Duodenal mucosa (tissue), 2 donors: Measurements from ENCODE around the gene CEPT1.
A peak's percentile ranks its signal among the peaks of the same experiment; 100 is the strongest.

ENCODE experiments used
- H3K27ac ChIP-seq: one replicate; pipeline ENCODE4 v1.7.0; 2013; ENCODE audit warnings: low read depth, low read length
- H3K27me3 ChIP-seq, 2 donors: one replicate each; pipeline ENCODE4 v1.7.0; 2013; ENCODE audit warnings: low read length in 2 of 2, control low read depth in 1 of 2; ENCODE audit not compliant: insufficient read depth in 2 of 2, control insufficient read depth in 1 of 2
- H3K36me3 ChIP-seq, 2 donors: one replicate each; pipeline ENCODE4 v1.7.0; 2013; ENCODE audit warnings: low read length in 2 of 2, control low read depth in 1 of 2; ENCODE audit not compliant: insufficient read depth in 2 of 2, control insufficient read depth in 1 of 2
- H3K4me1 ChIP-seq, 2 donors: one replicate each; pipeline ENCODE4 v1.7.0; 2013; ENCODE audit warnings: low read length in 2 of 2, control low read depth in 1 of 2; ENCODE audit not compliant: insufficient read depth in 2 of 2, control insufficient read depth in 1 of 2
- H3K4me3 ChIP-seq, 2 donors: one replicate each; pipeline ENCODE4 v1.7.0; 2013; ENCODE audit warnings: low read length in 2 of 2, low read depth in 1 of 2
- H3K9ac ChIP-seq, 2 donors: one replicate each; pipeline ENCODE4 v1.7.0; 2013; ENCODE audit warnings: low read length in 2 of 2, low read depth in 1 of 2
- H3K9me3 ChIP-seq, 2 donors: one replicate each; pipeline ENCODE4 v1.7.0; 2013; ENCODE audit warnings: low read length in 2 of 2, control low read depth in 1 of 2; ENCODE audit not compliant: control insufficient read depth in 1 of 2

CEPT1 gene

DNA sequence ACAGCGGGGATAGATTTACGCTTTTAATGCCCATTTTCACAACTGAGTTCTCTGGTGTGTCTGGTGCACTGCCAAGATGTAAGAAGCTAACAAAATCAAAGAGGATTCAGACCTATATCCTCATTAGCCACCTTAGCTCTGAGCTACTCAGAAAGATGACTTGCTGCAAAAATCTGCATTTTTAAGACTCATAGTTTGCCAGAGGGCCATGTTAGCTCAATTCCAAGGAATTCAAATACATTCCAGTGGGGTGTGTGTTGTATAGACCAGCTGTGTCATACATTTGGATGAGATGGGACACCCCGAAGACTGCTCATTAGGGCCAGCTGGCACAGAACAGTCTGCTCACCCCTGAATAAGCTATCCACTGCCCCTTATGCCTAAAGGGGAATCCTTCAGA is 51.5 kb downstream of the CEPT1 start:
- peaks cover 56 to 57% of the 10 kb centered on the region in 2 donors for H3K4me1 ChIP-seq
- H3K36me3 ChIP-seq, result peaks cover 60 to 79% of the 10 kb centered on the region in 2 donors
- H3K27ac ChIP-seq, result no peak overlapping the region
- H3K9me3 ChIP-seq, result no peaks in the 10 kb centered on the region
- no peak overlapping the region for H3K4me3 ChIP-seq
- no peaks in the 10 kb centered on the region for H3K27me3 ChIP-seq
- H3K9ac ChIP-seq, result no peak overlapping the region

DNA sequence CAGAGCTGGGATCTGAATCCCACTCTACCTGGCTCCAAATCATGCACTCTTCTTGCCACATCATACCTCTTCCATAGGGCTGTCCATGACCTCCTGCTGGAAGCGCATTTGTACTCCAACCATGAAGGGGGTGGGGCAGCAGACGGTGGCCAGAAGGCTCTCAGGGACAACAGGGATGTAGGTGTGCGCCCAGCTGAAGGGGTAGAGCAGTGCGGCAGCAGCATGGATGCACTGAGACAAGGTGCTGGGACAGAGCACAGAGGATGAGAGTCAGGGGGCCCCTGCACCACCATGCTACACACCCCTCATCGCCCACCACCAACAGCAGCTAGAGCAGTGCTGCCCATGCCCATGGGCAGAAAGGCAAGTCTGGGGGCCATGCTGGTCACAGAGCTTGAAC is 52.1 kb downstream of the CEPT1 start:
- Histone ChIP-seq H3K4me3 (no peak overlapping the region), H3K27ac (no peak overlapping the region), H3K4me1 (peaks cover 57 to 59% of the 10 kb centered on the region in 2 donors), H3K36me3 (peaks cover 59 to 79% of the 10 kb centered on the region in 2 donors), H3K27me3 (no peaks in the 10 kb centered on the region), H3K9me3 (no peaks in the 10 kb centered on the region), H3K9ac (no peak overlapping the region)

DNA sequence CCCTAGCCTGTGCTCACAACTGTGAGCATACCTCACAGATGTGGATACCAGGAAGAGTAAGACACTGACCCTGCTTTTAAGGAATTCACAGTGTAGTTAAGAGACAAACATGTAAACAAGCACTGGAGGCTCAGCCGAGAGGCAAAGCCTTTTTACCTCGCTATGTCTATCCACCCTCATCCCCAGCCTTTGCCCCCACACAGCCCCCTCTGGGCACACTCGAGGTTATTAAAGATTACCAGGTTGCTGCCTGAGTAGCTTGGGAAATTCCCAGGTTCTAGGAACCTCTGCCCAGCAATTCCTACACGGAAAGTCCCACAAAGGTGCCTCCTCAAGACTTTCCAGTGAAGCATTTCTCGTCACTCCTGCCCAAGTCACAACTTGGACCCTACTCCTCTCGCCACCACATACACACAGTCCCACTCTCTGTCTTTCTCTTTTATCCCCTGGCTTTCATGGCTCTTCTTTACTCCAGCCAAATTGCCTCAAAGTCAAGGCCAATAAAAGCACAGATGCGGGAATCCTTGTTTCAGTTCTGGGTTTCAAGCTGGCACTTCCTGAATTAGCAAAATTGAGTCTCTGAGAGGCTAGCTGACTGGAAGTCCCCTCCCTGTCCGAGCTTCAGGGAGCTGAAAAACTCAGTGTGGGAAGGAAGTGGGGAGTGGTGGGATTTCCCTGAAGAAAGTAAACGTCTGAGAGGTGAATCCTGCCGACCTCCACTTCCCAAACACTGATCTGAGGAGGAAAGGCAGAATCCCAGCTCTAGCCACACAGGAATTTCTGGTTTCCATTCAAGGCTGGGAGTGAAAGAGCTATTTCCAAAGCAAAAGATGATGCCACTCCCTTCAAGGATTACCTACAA is 52.9 kb downstream of the CEPT1 start:
- Histone ChIP-seq H3K4me3 (no peak overlapping the region), H3K27ac (peak overlapping the region; percentile 2), H3K9ac (peak overlapping the region in 1 of 2 donors; percentile 14), H3K27me3 (no peaks in the 10 kb centered on the region), H3K4me1 (peaks cover 57 to 65% of the 10 kb centered on the region in 2 donors), H3K9me3 (no peaks in the 10 kb centered on the region), H3K36me3 (peaks cover 59 to 79% of the 10 kb centered on the region in 2 donors)

- H3K36me3 ChIP-seq, result peaks cover 57 to 79% of the 10 kb centered on the region in 2 donors
- H3K27ac ChIP-seq, result no peak overlapping the region
- peaks cover 57 to 65% of the 10 kb centered on the region in 2 donors for H3K4me1 ChIP-seq
- no peaks in the 10 kb centered on the region for H3K27me3 ChIP-seq
- no peak overlapping the region for H3K4me3 ChIP-seq
- no peaks in the 10 kb centered on the region for H3K9me3 ChIP-seq
- peak overlapping the region; percentile 8 to 14 for H3K9ac ChIP-seq
These were observed 53.9 kb downstream of the CEPT1 start for GRCh38 chr1:111193712-111194480.

- Histone ChIP-seq H3K36me3 (peaks cover 56 to 79% of the 10 kb centered on the region in 2 donors), H3K4me3 (no peak overlapping the region), H3K27ac (no peak overlapping the region), H3K27me3 (no peaks in the 10 kb centered on the region), H3K4me1 (peaks cover 62 to 71% of the 10 kb centered on the region in 2 donors), H3K9ac (no peak overlapping the region), H3K9me3 (no peaks in the 10 kb centered on the region)
These were observed 55.1 kb downstream of the CEPT1 start for GRCh38 chr1:111195002-111195684.

- Histone ChIP-seq H3K27ac (no peak overlapping the region), H3K4me1 (peaks cover 62 to 73% of the 10 kb centered on the region in 2 donors)
These were observed 56.2 kb downstream of the CEPT1 start for GRCh38 chr1:111196213-111196612.

GRCh38 chr1:111197598-111198284 is 57.7 kb downstream of the CEPT1 start:
- peaks cover 50 to 67% of the 10 kb centered on the region in 2 donors for H3K36me3 ChIP-seq
- H3K4me1 ChIP-seq, result peaks cover 62 to 75% of the 10 kb centered on the region in 2 donors
- H3K9me3 ChIP-seq, result no peaks in the 10 kb centered on the region
- H3K9ac ChIP-seq, result peak overlapping the region in 1 of 2 donors; percentile 16
- no peak overlapping the region for H3K27ac ChIP-seq
- no peaks in the 10 kb centered on the region for H3K27me3 ChIP-seq
- H3K4me3 ChIP-seq, result peak overlapping the region; percentile 56 to 59

More at GRCh38 chr1:111196213-111196612, 56.2 kb downstream of the CEPT1 start:
- Histone ChIP-seq H3K9ac (no peak overlapping the region), H3K9me3 (no peaks in the 10 kb centered on the region), H3K4me3 (peak overlapping the region in 1 of 2 donors; percentile 4), H3K36me3 (peaks cover 56 to 76% of the 10 kb centered on the region in 2 donors), H3K27me3 (no peaks in the 10 kb centered on the region)

DNA sequence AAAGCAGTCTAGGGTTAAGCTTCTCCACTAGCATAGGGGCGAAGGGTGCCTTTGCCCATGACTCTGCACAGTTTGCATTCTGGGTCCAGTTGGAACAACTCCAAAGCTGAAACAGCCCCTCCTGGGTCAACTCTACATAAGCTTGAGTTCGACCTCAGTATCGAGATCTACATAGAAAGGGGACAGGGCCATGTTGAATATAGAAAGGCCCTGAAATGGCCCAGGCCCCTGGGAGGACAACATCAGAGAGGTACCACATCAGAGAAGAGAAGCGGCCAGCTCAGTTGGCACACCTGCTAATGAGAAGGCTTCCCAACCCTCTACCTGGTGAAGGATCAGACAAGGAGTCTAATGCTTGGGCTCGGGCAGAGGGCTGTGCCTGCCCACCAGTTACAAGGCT is 58.8 kb downstream of the CEPT1 start:
- Histone ChIP-seq H3K4me1 (peaks cover 56 to 72% of the 10 kb centered on the region in 2 donors), H3K9me3 (no peaks in the 10 kb centered on the region), H3K4me3 (peak overlapping the region; percentile 56 to 59), H3K27me3 (no peaks in the 10 kb centered on the region), H3K36me3 (peaks cover 50 to 61% of the 10 kb centered on the region in 2 donors), H3K27ac (no peak overlapping the region), H3K9ac (peak overlapping the region; percentile 48 to 65)

GRCh38 chr1:111199329-111199728 is 59.3 kb downstream of the CEPT1 start:
- H3K27me3 ChIP-seq, result no peaks in the 10 kb centered on the region
- H3K9me3 ChIP-seq, result no peaks in the 10 kb centered on the region
- no peak overlapping the region for H3K27ac ChIP-seq
- peaks cover 45 to 56% of the 10 kb centered on the region in 2 donors for H3K36me3 ChIP-seq
- peak overlapping the region; percentile 48 to 65 for H3K9ac ChIP-seq
- H3K4me3 ChIP-seq, result peak overlapping the region; percentile 56 to 59
- peaks cover 51 to 67% of the 10 kb centered on the region in 2 donors for H3K4me1 ChIP-seq
